ENCODE data around the gene NHS.
"Not testable (repeated sequence)": the region's sequence is repeated elsewhere in the genome, so short reads cannot be mapped to it uniquely, and the experiment has no call there.

Gene NHS

DNA sequence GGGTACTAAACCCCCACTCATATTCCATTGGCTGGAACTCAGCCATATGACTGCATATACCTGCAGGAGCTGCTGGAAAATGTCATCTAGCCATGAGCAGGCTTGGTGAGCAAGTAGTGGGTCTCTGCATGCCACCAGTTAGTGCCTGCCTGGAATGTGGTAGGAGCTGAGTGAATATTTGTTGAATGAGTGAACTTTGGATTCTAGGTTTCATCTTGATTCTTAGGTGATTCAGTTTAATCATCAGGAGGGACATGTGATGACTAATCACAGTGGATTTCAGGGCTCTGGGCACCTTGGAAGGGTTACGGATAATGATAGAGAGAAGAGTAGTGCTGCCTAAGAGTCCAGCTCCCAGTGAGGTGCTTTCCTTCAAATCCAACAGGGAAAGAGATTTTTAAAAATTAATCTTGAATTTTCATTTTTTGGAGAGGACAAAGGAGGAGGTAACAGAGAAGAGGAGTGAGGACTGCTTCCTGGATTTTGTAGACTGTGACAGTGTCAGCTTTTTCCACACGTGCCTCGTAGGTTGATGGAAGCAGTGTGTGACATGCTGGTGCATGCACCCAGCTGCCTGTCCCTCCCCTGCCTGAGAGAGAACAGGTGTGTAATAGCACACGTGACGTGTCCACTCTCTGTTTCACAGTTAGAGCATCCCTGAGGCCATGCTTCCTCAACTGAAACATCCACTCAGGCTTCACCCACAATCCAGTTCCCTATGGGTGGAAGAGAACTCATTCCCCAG lies 30.4 kb downstream of the NHS start:
- no peak for DNase-seq (ENCODE audit: low read depth in 2 of 2)

- no peak for DNase-seq (ENCODE audit: low read depth in 2 of 2)
These were observed 34.7 kb downstream of the NHS start for GRCh38 chrX:17409566-17410290.

DNA sequence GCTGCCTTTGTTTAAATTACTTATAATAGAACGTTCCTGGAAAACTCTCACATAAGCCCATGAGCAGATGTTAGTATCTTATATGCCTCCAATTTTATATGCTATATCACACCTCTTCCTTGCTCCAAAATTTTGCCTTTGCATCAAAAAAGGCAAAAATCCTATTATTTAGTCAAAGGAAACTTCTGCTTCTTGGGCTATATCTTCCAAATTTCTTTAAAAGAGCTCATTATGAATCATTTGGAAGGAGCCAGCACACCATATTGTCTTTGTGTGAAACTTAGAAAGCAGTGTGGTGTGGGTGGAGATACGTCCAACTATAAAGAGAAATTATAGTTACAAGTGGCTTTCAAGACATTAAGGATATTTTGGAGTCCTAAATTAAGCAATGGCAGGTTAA lies 35.7 kb downstream of the NHS start:
- no peak for DNase-seq (ENCODE audit: low read depth in 2 of 2)

GRCh38 chrX:17411205-17411604 lies 36.2 kb downstream of the NHS start:
- DNase-seq (ENCODE audit: low read depth in 2 of 2) = no peak

- DNase-seq (ENCODE audit: low read depth in 2 of 2) = no peak
These were observed 37.7 kb downstream of the NHS start for GRCh38 chrX:17412692-17413091.

- DNase-seq (ENCODE audit: low read depth in 2 of 2) = no peak
These were observed 38.2 kb downstream of the NHS start for GRCh38 chrX:17413228-17413627.

DNA sequence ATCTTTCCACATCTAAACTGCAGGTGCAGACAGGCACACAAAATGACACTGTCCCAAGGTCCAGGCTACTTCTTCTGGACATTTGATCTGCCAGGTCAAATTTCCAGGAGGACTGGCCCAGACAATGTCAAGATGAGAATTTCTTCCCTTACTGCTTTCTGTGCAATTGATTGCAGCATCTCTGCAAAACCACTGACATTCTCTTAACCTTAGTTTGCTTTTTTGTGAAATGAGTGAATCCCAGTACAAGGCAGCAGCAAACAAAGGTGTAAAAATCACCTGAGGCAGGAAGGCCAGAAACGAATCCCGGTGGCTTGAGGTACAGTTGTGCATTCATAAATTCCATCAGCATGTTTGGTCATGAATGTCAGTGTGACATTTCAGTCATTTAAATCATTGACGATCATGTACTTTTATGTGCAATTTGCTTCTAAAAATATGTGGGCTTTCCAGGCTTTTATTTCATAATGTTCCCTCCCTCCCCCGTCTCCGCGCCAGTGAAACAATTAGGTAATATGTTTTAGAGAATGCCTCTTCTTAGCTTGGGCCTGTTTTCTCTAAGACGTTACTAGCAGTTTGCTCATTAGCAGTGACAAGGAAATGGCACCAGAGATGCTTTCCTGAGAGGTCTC lies 39.1 kb downstream of the NHS start:
- DNase-seq (ENCODE audit: low read depth in 2 of 2) = no peak

GRCh38 chrX:17414839-17415238 lies 39.8 kb downstream of the NHS start:
- DNase-seq (ENCODE audit: low read depth in 2 of 2) = no peak

GRCh38 chrX:17415242-17415810 lies 40.3 kb downstream of the NHS start:
- no peak for DNase-seq (ENCODE audit: low read depth in 2 of 2)

- DNase-seq (ENCODE audit: low read depth in 2 of 2) = no peak
These were observed 42.4 kb downstream of the NHS start for GRCh38 chrX:17417372-17417771.

DNA sequence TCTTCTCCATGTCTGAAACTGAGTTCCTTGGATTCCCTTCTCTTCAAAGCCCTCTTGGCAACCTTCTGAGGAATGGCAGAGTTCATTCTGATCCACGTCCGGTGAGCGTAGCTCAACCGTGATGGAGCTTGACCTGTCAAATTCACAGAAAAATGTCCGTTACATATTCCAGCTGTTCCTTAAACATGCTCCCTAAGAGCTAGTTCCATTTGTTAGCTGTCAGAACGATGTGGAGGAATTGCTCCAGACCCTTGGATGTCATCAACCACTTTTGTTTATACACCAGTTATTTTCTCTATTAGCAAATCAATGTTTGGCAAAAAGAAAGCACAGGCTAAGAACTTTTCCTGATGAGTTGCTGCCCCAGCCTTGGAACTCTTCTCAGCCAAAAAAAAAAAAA lies 50.1 kb downstream of the NHS start:
- DNase-seq (ENCODE audit: low read depth in 2 of 2) = no peak

GRCh38 chrX:17425551-17425950 lies 50.6 kb downstream of the NHS start:
- no peak for DNase-seq (ENCODE audit: low read depth in 2 of 2)

DNA sequence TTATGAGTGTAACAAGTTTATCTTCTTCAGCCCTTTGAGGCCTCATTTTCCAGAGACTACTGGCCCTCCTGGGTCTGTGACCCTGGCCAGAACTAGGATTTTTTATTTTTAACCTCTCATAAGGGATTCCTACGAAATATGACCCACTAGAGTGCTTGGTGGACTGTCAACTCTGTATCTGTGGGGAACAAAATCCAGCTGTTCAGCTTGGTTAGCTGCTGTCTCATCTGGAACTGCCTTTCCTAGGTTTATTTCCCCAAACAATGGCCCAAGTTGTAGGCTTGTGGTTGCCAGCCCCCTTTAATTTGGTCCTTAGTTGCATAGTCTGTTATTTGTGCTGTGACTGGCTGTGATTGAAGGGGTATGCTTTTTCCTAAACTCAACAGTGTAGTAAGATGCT lies 56.2 kb downstream of the NHS start:
- DNase-seq (ENCODE audit: low read depth in 2 of 2) = no peak

DNA sequence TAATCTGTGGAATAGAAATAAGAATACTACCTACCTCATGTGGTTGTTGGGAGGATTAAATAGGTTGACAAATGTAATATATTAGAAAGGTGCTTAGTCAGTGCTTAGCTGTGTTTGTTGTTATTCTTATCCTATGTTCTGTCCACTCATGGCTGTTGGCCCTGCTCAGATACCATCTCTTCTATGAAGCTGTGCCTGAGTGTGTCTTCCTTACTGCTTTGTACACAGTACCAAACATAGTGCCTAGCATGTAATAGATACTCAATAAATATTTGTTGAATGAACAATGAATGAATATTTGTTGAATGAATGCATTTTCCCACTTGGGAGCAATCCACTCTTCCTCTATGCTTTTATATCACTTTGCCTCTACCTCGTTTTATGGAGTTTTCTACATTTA lies 57.2 kb downstream of the NHS start:
- no peak for DNase-seq (ENCODE audit: low read depth in 2 of 2)

- DNase-seq (ENCODE audit: low read depth in 2 of 2) = no peak
These were observed 59.0 kb downstream of the NHS start for GRCh38 chrX:17433965-17434364.

GRCh38 chrX:17435476-17435875 lies 60.5 kb downstream of the NHS start:
- no peak for DNase-seq (ENCODE audit: low read depth in 2 of 2)

GRCh38 chrX:17438221-17438620 lies 63.2 kb downstream of the NHS start:
- DNase-seq (ENCODE audit: low read depth in 2 of 2) = no peak

GRCh38 chrX:17440258-17440657 lies 65.3 kb downstream of the NHS start:
- no peak for DNase-seq (ENCODE audit: low read depth in 2 of 2)

DNA sequence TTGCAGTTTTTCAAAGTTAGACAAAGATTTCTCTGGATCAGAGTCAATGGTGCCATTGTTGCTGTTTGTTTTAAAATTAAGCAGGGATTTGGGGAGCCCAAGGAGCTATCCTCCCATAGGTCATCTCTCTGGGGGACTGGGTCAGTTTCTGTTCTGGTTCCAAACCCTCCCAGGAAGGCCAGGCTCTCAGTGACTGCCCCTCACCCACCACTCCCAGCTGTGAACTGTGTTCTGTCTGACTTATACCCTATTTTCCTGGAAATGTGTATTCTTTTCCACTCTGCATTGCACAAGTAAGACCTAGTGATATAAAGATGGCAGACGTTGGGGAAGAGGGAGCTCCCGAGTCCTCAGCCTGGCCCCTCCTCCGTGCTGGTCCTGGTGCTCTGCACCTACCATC lies 65.8 kb downstream of the NHS start:
- DNase-seq (ENCODE audit: low read depth in 2 of 2) = no peak

GRCh38 chrX:17441965-17442364 lies 67.0 kb downstream of the NHS start:
- no peak for DNase-seq (ENCODE audit: low read depth in 2 of 2)

DNA sequence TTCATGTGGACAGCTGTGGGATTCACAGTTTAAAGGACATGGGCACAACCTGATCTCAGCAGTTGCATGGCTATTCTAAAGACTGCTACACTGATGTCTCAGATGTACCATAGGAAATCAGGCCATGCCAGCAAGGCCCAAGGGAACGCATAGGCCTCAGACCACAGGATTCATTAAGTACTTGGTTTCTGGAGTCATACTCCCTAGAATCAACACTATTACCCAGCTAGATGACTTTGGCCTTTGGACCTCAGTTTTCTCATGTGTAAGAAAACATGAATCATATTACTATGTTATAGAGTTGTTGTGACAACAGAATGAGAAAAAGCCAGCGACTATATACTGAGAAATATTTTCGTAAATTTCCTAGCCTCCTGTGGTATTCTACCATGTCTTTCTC lies 67.9 kb downstream of the NHS start:
- DNase-seq (ENCODE audit: low read depth in 2 of 2) = no peak

- no peak for DNase-seq (ENCODE audit: low read depth in 2 of 2)
These were observed 68.6 kb downstream of the NHS start for GRCh38 chrX:17443556-17443955.

DNA sequence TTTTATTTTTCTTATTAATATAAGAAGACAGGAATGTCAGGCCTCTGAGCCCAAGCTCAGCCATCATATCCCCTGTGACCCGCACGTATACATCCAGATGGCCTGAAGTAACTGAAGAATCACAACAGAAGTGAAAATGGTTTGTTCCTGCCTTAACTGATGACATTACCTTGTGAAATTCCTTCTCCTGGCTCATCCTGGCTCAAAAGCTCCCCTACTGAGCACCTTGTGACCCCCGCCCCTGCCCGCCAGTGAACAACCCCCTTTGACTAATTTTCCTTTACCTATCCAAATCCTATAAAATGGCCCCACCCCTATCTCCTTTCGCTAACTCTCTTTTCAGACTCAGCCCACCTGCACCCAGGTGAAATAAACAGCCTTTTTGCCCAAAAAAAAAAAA lies 71.3 kb downstream of the NHS start:
- not testable (repeated sequence) for DNase-seq (ENCODE audit: low read depth in 2 of 2)
